ENCODE data around the gene CTF1.
"Not testable (repeated sequence)": the region's sequence is repeated elsewhere in the genome, so short reads cannot be mapped to it uniquely, and the experiment has no call there.

CTF1 gene

GRCh38 chr16:30896261-30896888 is at the start of gene CTF1:
Gene CTF1, plus strand, starts transcription at chr16:30896614. Its CDS starts 30 bp downstream, at chr16:30896644.
- peak; percentile 65 for DNase-seq

GRCh38 chr16:30846649-30847402 is 49.6 kb upstream of the CTF1 start:
- DNase-seq = no peak

- no peak for DNase-seq
These were observed 46.2 kb upstream of the CTF1 start for GRCh38 chr16:30850246-30850645.

- no peak for DNase-seq
These were observed 42.7 kb upstream of the CTF1 start for GRCh38 chr16:30853758-30854157.

GRCh38 chr16:30858111-30858495 is 38.3 kb upstream of the CTF1 start:
- DNase-seq = no peak

DNA sequence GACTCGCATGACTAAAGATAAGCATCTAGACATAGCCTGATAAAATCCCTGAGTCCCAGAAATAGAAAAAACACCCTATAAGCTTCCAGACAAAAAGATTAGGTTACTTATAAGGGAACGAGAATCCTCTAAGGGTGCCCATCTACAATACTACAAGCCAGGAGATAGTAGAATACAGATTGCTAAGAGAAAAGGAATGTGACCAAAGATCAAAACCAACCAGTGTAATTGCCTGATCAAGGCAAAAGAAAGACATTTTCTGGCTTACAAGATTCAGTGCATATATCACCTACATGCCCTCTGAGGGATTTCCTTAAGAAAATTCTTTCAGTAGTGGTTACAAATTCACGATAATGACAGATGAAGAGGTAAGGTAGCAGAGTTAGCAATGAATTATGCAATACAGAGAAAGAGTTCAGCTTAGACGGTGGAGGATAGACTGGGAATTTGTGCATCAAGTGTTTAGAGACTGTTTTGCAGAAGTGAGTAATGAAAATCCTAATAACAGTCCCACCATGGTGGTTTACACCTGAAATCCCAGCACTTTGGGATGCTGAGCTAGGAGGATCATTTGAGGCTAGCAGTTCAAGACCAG is 37.5 kb upstream of the CTF1 start:
- no peak for DNase-seq

DNA sequence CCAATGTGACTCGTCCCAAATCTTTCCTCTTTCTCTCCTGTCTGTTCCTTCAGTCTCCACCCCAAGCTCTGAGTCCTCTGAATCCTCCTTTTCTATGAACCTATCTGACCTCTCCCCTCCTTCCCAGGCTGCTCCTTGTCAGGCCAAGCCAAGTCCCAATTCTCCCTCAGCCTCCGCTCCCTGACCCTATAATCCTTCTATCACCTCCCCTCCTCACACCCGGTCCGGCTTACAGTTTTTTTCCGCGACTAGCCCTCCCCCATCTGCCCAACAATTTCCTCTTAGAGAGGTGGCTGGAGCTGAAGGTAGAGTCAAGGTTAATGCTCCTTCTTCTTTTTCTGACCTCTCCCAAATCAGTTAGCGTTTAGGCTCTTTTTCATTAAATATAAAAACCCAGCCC is 35.7 kb upstream of the CTF1 start:
- DNase-seq = not testable (repeated sequence)

- DNase-seq = not testable (repeated sequence)
These were observed 33.2 kb upstream of the CTF1 start for GRCh38 chr16:30863178-30863577.

- DNase-seq = no peak
These were observed 30.4 kb upstream of the CTF1 start for GRCh38 chr16:30866031-30866430.

GRCh38 chr16:30867747-30868146 is 28.7 kb upstream of the CTF1 start:
- DNase-seq = peak; percentile 16

GRCh38 chr16:30870904-30871303 is 25.5 kb upstream of the CTF1 start:
- DNase-seq = no peak

DNA sequence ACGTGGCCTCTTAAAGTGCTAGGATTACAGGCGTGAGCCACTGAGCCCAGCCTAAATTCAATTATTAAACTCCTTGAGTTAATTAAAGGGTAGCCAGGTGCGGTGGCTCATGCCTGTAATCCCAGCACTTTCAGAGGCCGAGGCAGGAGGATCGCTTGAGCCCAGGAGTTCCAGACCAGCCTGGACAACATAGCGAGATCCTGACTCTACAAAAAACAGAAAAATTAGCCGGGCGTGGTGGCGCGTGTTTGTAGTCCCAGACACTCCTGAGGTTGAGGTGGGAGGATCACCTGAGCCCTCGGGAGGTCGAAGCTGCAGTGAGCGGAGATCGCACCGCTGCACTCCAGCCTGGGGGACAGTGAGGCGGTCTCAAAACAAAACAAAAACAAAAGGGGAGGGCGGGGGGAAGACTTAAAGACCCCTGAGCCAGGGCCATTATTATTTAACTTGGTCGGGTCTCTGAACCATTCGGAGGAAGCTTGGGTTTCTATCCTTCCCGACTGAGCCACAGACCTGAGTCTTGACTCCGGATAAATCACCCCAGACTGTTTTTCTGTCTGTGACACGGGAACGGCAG is 22.1 kb upstream of the CTF1 start:
- DNase-seq = peak; percentile 35

- peak; percentile 96 for DNase-seq
These were observed 21.3 kb upstream of the CTF1 start for GRCh38 chr16:30874821-30875717.

DNA sequence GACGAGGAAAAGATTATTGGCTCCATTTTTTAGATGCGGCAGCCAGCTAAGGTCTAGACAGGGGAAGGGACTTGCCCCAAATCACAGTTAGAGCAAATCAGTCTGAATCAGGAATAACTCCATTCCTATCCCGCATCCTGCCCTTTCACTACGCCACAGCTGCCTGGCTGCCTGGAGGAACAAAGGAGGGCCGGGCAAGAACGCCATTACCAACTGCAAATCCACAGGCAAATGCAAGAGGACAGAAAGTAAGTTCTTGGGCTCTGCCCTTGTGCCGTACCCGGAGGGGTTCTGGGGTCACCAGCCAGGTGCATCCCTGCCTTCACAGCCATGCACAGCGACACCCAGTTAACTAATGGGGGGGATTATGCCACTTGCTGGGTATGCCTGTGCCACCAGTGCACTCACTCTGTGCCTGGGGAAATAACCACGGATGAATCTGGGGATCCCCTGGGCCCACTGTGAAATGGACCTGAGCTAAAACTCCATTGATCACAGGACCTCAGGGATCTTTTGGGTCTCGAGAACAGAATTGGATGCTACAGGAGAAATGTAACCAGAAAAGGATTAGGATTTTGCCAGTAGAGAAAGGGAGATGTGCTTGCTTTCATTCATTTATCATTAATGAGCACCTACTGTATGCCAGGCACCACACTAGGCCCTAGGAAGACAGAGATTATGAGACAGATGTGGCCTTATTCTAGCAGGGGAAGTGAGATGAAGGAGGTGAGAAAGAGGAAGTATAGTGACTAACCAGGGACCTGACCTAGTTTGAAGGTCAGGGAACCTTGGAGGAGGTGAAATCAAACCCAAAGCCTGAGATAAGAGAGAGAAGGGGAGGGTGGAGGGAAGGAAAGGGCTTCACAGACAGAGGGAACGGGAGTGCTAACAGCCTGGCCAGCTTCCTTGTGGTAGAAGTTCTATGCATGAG is 20.3 kb upstream of the CTF1 start:
- DNase-seq = peak; percentile 51

GRCh38 chr16:30876867-30877266 is 19.5 kb upstream of the CTF1 start:
- DNase-seq = no peak

DNA sequence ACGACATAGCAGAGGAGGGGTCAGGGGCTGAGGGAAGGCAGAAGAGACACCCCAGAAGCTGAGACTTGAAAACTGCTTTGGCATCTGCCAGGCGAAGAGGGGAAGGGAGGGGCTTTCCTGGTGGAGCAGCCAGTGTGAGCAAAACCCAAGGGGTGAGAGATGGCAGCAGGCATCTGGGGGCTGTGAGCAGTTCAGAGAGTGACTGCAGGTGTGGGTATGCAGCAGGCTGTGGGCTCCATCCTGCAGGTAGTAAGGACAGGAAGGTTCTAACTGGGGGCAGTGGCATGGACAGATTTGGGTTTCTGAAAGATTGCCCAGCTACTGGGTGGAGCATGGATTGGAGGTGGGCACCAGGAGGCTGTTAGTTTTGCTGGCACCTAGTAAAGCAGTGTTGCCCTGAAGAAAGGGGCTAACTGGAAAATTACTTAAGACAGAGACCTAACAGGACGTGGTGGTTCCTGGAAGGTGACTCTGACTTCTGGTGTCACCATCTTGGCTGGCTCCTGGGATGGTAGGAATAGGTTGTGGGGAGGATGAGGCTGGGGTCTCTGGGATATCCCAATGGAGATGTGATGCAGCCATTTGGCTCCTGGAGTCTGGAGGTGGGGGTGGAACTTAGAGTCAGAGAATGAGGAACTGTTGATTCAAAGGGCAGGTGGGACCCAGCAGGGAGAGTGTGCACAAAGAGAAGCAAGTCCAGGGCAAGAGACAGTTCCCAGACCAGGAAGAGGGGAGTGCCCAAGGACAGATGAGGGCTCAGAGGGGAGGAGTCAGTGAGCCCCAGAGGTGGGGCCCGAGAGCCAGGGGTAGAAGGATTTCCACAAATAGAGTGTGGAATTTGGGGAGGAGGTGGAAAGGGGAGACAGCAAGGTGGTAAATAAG is 13.7 kb upstream of the CTF1 start:
- no peak for DNase-seq

DNA sequence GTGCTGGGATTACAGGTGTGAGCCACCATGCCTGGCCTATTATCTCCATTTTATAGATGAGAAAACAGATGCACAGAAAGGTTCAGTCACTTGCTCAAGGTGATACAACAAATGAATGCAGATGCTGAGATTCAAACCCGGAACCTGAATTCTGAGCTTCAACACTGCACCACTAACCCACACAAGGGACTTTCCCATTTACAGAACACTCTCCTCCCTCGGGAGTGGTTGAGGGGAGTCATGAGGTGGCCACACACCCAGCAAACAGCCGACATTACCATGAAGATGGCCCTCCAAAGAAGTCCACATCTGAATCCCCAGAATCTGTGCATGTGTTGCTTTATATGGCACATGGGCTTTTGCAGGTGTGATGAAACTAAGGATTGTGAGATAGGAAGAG is 11.7 kb upstream of the CTF1 start:
- DNase-seq = no peak

- DNase-seq = no peak
These were observed 11.2 kb upstream of the CTF1 start for GRCh38 chr16:30885196-30885595.

DNA sequence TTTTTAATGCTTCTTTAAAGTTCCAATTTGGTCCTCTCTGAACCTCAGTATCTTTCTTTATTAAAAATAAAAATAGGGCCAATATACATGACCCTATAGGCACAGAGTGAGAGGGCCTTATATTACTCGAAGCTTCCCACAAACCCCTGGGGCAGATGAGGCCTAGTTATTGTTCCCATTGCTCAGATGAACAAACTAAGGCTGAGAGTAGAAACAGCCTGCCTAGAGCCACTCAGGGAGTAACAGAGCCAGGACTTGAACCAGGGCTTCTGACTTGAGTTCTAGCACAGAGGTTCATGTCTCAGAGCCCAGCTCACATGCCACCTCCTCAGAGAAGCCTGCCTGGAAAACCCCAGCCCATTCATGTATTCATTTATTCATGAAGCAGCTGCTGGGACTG is 10.3 kb upstream of the CTF1 start:
- DNase-seq = no peak

GRCh38 chr16:30887927-30888326 is 8.5 kb upstream of the CTF1 start:
- no peak for DNase-seq
